OCI-LY3 (cell line): ENCODE data around the gene PDIA5.

Source experiments
- H2AFZ ChIP-seq: fragments of 200-600, 300-600 bp; shearing (Covaris generic); 2 replicates; pipeline ENCODE4 v1.6.0; 2014; ENCODE audit warnings: antibody characterized with exemption, low read depth, low read length
- H3K27ac ChIP-seq: fragments of 200-600, 300-600 bp; sonication (generic); 2 replicates; pipeline ENCODE4 v1.5.1; 2014; ENCODE audit warnings: mild to moderate bottlenecking, low read length, moderate library complexity, mixed read lengths
- H3K27me3 ChIP-seq: fragments of 200-600, 300-600 bp; sonication (generic); 2 replicates; pipeline ENCODE4 v1.6.1; 2014; ENCODE audit warnings: low read depth, low read length, mixed read lengths
- H3K36me3 ChIP-seq: fragments of 200-600, 300-600 bp; sonication (generic); replicated peaks from 2 replicates; pipeline ENCODE3; 2014; ENCODE audit warnings: low read depth, low read length, mixed read lengths
- H3K4me1 ChIP-seq: fragments of 300-600, 200-600 bp; sonication (generic); 2 replicates; pipeline ENCODE4 v1.6.1; 2014; ENCODE audit warnings: low read length, mixed read lengths
- H3K4me2 ChIP-seq: fragments of 200-600, 300-600 bp; sonication (generic); 2 replicates; pipeline ENCODE4 v1.6.1; 2014; ENCODE audit warnings: low read length, mixed read lengths
- H3K4me3 ChIP-seq: fragments of 300-600, 200-600 bp; sonication (generic); 2 replicates; pipeline ENCODE4 v1.5.1; 2014; ENCODE audit warnings: antibody characterized with exemption, mild to moderate bottlenecking, low read length, moderate library complexity
- H3K79me2 ChIP-seq: fragments of 300-600, 200-600 bp; shearing (Covaris generic); 2 replicates; pipeline ENCODE4 v1.6.1; 2014; ENCODE audit warnings: mild to moderate bottlenecking, low read length, mixed read lengths
- H3K9ac ChIP-seq: fragments of 300-600, 200-600 bp; shearing (Covaris generic); 2 replicates; pipeline ENCODE4 v1.6.0; 2014; ENCODE audit warnings: mild to moderate bottlenecking, low read length, moderate library complexity
- H3K9me3 ChIP-seq: fragments of 200-600, 300-600 bp; shearing (Covaris generic); 2 replicates; pipeline ENCODE4 v1.6.1; 2014; ENCODE audit warnings: low read length, mixed read lengths; ENCODE audit not compliant: insufficient read depth
- H4K20me1 ChIP-seq: fragments of 200-600, 300-600 bp; sonication (generic); 2 replicates; pipeline ENCODE4 v1.6.1; 2016; ENCODE audit warnings: low read length, mixed read lengths; ENCODE audit not compliant: insufficient read depth
- EZH2phosphoT487 ChIP-seq: fragments of 200-600 bp; shearing (Covaris generic); IDR thresholded peaks from 2 replicates; pipeline ENCODE4 v1.6.1; 2018; ENCODE audit warnings: antibody characterized with exemption, mixed run types, low read depth
- TF ChIP-seq, protein P1 (sequence below): fragments of 200-600, 300-600 bp; sonication (generic); IDR thresholded peaks from 2 replicates; pipeline ENCODE4 v1.5.1; 2014; ENCODE audit warnings: antibody characterized with exemption, low read length, low read depth

Gene PDIA5

DNA sequence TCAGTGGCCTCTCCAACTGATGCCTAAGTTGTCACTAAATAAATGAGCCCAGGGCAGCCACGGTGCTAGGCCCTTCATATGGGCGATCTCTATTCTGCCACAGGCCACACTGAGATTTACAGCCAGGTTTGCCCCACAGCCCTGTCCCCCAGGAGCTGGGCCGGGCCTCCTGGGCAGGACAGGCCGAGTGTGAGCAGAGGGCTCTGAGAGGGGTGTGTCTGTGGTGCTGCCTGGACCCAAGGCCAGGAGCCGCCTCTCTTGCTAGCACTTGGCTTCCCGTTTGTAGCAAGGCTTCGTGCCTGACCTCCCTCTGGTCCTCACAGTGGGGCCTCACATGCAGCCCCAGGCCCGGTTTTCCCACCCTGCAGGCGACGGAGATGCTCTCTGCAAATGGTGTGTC is 67.8 kb downstream of the PDIA5 start:
- H3K4me2 ChIP-seq, result no peak overlapping the region
- H3K36me3 ChIP-seq, result peaks cover 17% of the 10 kb centered on the region
- H3K4me3 ChIP-seq, result no peak overlapping the region
- TF ChIP-seq, protein P1, sequence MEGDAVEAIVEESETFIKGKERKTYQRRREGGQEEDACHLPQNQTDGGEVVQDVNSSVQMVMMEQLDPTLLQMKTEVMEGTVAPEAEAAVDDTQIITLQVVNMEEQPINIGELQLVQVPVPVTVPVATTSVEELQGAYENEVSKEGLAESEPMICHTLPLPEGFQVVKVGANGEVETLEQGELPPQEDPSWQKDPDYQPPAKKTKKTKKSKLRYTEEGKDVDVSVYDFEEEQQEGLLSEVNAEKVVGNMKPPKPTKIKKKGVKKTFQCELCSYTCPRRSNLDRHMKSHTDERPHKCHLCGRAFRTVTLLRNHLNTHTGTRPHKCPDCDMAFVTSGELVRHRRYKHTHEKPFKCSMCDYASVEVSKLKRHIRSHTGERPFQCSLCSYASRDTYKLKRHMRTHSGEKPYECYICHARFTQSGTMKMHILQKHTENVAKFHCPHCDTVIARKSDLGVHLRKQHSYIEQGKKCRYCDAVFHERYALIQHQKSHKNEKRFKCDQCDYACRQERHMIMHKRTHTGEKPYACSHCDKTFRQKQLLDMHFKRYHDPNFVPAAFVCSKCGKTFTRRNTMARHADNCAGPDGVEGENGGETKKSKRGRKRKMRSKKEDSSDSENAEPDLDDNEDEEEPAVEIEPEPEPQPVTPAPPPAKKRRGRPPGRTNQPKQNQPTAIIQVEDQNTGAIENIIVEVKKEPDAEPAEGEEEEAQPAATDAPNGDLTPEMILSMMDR, result no peak
- no peak for TF ChIP-seq EZH2phosphoT487
- no peaks in the 10 kb centered on the region for H4K20me1 ChIP-seq
- no peak overlapping the region for H3K27ac ChIP-seq
- no peak overlapping the region for H3K9ac ChIP-seq
- no peaks in the 10 kb centered on the region for H3K9me3 ChIP-seq
- no peaks in the 10 kb centered on the region for H3K4me1 ChIP-seq
- H2AFZ ChIP-seq, result no peak overlapping the region
- no peaks in the 10 kb centered on the region for H3K79me2 ChIP-seq
- no peaks in the 10 kb centered on the region for H3K27me3 ChIP-seq

DNA sequence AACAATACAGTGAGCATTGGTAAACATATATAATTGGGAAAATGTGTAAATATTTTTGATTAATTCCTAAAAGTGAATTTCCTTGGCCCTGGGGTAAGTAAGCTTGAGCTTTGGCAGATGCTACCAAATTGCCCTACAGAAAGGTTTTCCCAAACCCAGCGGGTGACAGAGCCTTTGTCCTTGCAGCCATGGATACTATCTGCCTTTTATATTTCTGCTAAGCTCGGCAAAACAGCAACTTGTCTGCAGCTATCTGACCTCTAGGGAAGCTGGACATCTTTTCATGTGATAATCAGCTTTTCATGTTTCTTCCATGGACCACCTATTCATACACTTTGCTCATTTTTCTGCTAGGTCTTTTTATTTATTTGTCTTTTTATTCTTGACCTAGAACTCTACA is 70.2 kb downstream of the PDIA5 start:
- H3K9ac ChIP-seq, result no peak overlapping the region
- TF ChIP-seq, protein P1, result no peak
- no peak for TF ChIP-seq EZH2phosphoT487
- H3K4me1 ChIP-seq, result no peaks in the 10 kb centered on the region
- H3K27me3 ChIP-seq, result no peaks in the 10 kb centered on the region
- H3K9me3 ChIP-seq, result no peaks in the 10 kb centered on the region
- no peaks in the 10 kb centered on the region for H4K20me1 ChIP-seq
- H2AFZ ChIP-seq, result no peak overlapping the region
- H3K79me2 ChIP-seq, result no peaks in the 10 kb centered on the region
- H3K4me2 ChIP-seq, result no peak overlapping the region
- no peak overlapping the region for H3K4me3 ChIP-seq
- H3K27ac ChIP-seq, result no peak overlapping the region
- peaks cover 14% of the 10 kb centered on the region for H3K36me3 ChIP-seq

DNA sequence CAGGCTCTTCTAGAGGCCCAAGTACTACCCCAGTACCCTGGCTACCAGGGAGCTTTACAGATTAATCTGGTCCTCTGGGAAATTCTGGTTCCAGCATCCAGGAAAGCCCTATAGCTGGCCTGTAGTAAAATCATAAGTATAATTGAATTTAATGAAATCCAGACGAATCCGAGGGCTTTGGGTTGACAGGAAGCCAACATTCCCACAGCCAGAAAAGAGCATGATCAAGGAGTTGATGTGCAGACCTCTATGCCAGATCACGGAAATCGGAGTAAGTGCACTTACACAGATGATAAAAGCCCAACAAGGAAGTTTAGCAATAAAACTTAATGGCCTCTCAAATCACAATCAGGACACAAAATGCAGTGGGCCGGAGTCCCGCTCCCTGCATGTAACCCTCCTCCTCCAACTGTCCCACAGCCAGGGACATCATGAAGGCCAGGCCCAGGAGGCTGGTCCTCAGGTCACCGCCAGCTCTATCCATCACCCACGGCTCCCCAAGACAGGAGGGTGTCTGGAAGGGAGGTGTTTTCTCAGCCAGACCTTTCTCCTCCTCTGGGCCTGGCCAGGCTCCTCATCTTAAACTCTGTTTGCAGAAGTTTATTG is 72.1 kb downstream of the PDIA5 start:
- H3K36me3 ChIP-seq, result peaks cover 17% of the 10 kb centered on the region
- 0 out of 2 replicates have a peak, but pooled peaks cover 2% of the 10 kb centered on the region for H4K20me1 ChIP-seq
- H3K27me3 ChIP-seq, result no peaks in the 10 kb centered on the region
- H3K4me2 ChIP-seq, result no peak overlapping the region
- H2AFZ ChIP-seq, result no peak overlapping the region
- no peak overlapping the region for H3K4me3 ChIP-seq
- H3K4me1 ChIP-seq, result no peaks in the 10 kb centered on the region
- no peak overlapping the region for H3K27ac ChIP-seq
- TF ChIP-seq, protein P1, result no peak
- TF ChIP-seq EZH2phosphoT487, result no peak
- H3K9me3 ChIP-seq, result no peaks in the 10 kb centered on the region
- no peaks in the 10 kb centered on the region for H3K79me2 ChIP-seq
- no peak overlapping the region for H3K9ac ChIP-seq

DNA sequence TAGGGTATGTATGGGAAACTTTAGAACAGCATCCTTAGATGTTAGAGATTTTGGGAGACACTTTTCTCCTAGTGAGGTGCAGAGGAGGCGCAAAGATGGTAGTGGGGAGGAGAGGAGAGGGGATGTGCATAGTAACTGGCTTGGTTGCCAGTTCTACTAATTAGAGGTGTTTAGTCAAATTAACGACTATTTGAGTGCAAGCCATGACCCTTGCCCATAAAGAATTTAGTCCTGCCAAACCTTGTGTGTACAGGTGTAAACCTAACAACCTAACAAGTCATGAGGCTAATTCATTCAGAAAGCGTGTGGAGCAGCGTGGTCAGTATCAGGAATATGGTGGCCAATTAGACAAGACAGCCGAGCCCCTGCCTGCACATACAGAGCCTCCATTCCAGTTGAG is 72.7 kb downstream of the PDIA5 start:
- H3K27ac ChIP-seq, result no peak overlapping the region
- TF ChIP-seq, protein P1, result no peak
- no peak for TF ChIP-seq EZH2phosphoT487
- H3K9ac ChIP-seq, result no peak overlapping the region
- peaks cover 17% of the 10 kb centered on the region for H3K36me3 ChIP-seq
- 0 out of 2 replicates have a peak, but pooled peaks cover 2% of the 10 kb centered on the region for H4K20me1 ChIP-seq
- no peaks in the 10 kb centered on the region for H3K79me2 ChIP-seq
- no peak overlapping the region for H3K4me3 ChIP-seq
- no peak overlapping the region for H2AFZ ChIP-seq
- no peak overlapping the region for H3K4me2 ChIP-seq
- no peaks in the 10 kb centered on the region for H3K9me3 ChIP-seq
- no peaks in the 10 kb centered on the region for H3K27me3 ChIP-seq
- H3K4me1 ChIP-seq, result no peaks in the 10 kb centered on the region
